Keratinocyte (primary cell): ENCODE results near the gene MYB. TPM values are rescaled to one million over a fixed set of nuclear protein-coding genes. Genes with fewer than 3 reads are reported as not detected.

Source experiments
- DNase-seq: peaks from one replicate; pipeline ENCODE4 v3.0.0-alpha.2; 2011; ENCODE audit warnings: low read depth, missing footprints, low spot score
- FAIRE-seq: peaks from 2 replicates; lab custom pipeline; 2011; peaks lifted over from hg19 to GRCh38; lab: Jason Lieb, UNC
- H2AFZ ChIP-seq: 2 replicates; pipeline ENCODE4 v1.6.0; 2012; ENCODE audit warnings: low read length, control low read depth, inconsistent platforms; ENCODE audit not compliant: control insufficient read depth
- H3K27ac ChIP-seq: 2 replicates; pipeline ENCODE4 v1.5.1; 2011; ENCODE audit warnings: low read length; ENCODE audit not compliant: control insufficient read depth, insufficient read depth
- H3K27me3 ChIP-seq: 3 replicates; pipeline ENCODE4 v1.6.0; 2011; ENCODE audit warnings: low read length; ENCODE audit not compliant: control insufficient read depth, insufficient read depth; ENCODE audit errors: extremely low read depth
- H3K36me3 ChIP-seq, 2 experiments: 2 replicates in 1 of 2; 3 replicates in 1 of 2; pipeline ENCODE4 v1.5.1; 2011; ENCODE audit warnings: low read length in 2 of 2, mild to moderate bottlenecking in 1 of 2; ENCODE audit not compliant: control insufficient read depth in 2 of 2, insufficient read depth in 2 of 2; ENCODE audit errors: extremely low read depth in 1 of 2
- H3K4me1 ChIP-seq: 3 replicates; pipeline ENCODE4 v1.5.1; 2011; ENCODE audit warnings: low read length; ENCODE audit not compliant: control insufficient read depth, insufficient read depth; ENCODE audit errors: extremely low read depth
- H3K4me2 ChIP-seq: 3 replicates; pipeline ENCODE4 v1.6.0; 2011; ENCODE audit warnings: low read depth, low read length; ENCODE audit not compliant: control insufficient read depth, insufficient read depth; ENCODE audit errors: extremely low read depth
- H3K4me3 ChIP-seq, 3 experiments: fragments of 200-600 bp in 1 of 3; sonication (generic) in 1 of 3; 2 replicates in 2 of 3; 3 replicates in 1 of 3; pipeline ENCODE4 v1.5.1; 2011 to 2016; ENCODE audit warnings: low read length in 3 of 3, mild to moderate bottlenecking in 3 of 3, control low read depth in 2 of 3, inconsistent platforms in 1 of 3, low read depth in 1 of 3, mixed read lengths in 1 of 3, mixed run types in 1 of 3, moderate library complexity in 1 of 3; ENCODE audit not compliant: control insufficient read depth in 2 of 3, insufficient read depth in 2 of 3; ENCODE audit errors: extremely low read depth in 1 of 3
- H3K79me2 ChIP-seq: 2 replicates; pipeline ENCODE4 v1.6.0; 2012; ENCODE audit warnings: low read length; ENCODE audit not compliant: control insufficient read depth, insufficient read depth
- H3K9ac ChIP-seq: 3 replicates; pipeline ENCODE4 v1.6.0; 2011; ENCODE audit warnings: low read length; ENCODE audit not compliant: control insufficient read depth, insufficient read depth; ENCODE audit errors: extremely low read depth
- H3K9me1 ChIP-seq: 3 replicates; pipeline ENCODE4 v1.6.0; 2011; ENCODE audit warnings: low read length; ENCODE audit not compliant: control insufficient read depth, insufficient read depth; ENCODE audit errors: extremely low read depth
- H3K9me3 ChIP-seq: 2 replicates; pipeline ENCODE4 v1.5.1; 2012; ENCODE audit warnings: low read depth, low read length; ENCODE audit not compliant: control insufficient read depth
- H4K20me1 ChIP-seq: 3 replicates; pipeline ENCODE4 v1.6.0; 2011; ENCODE audit warnings: low read length; ENCODE audit not compliant: control insufficient read depth, insufficient read depth; ENCODE audit errors: extremely low read depth
- CTCF ChIP-seq, 3 experiments: IDR thresholded peaks in 1 of 3; conservative IDR thresholded peaks in 1 of 3; optimal IDR thresholded peaks in 1 of 3; 2 replicates in 2 of 3; 3 replicates in 1 of 3; pipeline versions ENCODE3 to v1.5.1; 2011; ENCODE audit warnings: low read length in 3 of 3, mild to moderate bottlenecking in 3 of 3, moderate library complexity in 2 of 3, control low read depth in 1 of 3, inconsistent platforms in 1 of 3; ENCODE audit not compliant: insufficient read depth in 2 of 3; ENCODE audit errors: extremely low read depth in 1 of 3
- EZH2 ChIP-seq: IDR thresholded peaks from one replicate; pipeline ENCODE4 v1.6.1; 2012; ENCODE audit warnings: inconsistent platforms, mild to moderate bottlenecking, low read length, moderate library complexity
- dilution Hi-C: fragments of 300-500 bp; cut with MboI; formaldehyde crosslinking; loops from one replicate; pipeline ENCODE4 v1.7.0; 2020; ENCODE audit warnings: low sequenced_read_pairs; ENCODE audit not compliant: extremely low pct_ligation_motif_present
- polyA plus RNA-seq, 5 experiments: library from polyadenylated mRNA; depleted of rRNA in 3 of 5; stranded (reverse) in 3 of 5; stranded (forward) in 1 of 5; unstranded in 1 of 5; fragments of >200 nt; gene quantifications; 1 replicate in 1 of 5; 2 replicates in 3 of 5; 3 replicates in 1 of 5; pipeline versions ENCODE4 v1.2.1 to v1.2.3, GENCODE V29; 2011 to 2012; ENCODE audit warnings: missing spikeins in 2 of 5, low read depth in 1 of 5, low replicate concordance in 1 of 5

Gene MYB
- polyA plus RNA-seq, 1 donor (not counting 4 experiments of a cell fraction or from before 2014, with no cell fraction given) = 0.04 TPM

GRCh38 chr6:135186255-135186654 lies 5.1 kb downstream of the MYB start:
- dilution Hi-C loops = no loop called here
- H3K27me3 ChIP-seq = peaks cover 24% of the 10 kb centered on the region
- no peak for FAIRE-seq

GRCh38 chr6:135187372-135187771 lies 6.3 kb downstream of the MYB start:
- no peak overlapping the region for H3K4me3 ChIP-seq
- no peaks in the 10 kb centered on the region for H4K20me1 ChIP-seq
- H3K27me3 ChIP-seq = peaks cover 15% of the 10 kb centered on the region
- no peaks in the 10 kb centered on the region for H3K36me3 ChIP-seq
- no peaks in the 10 kb centered on the region for H3K9me3 ChIP-seq
- no peak overlapping the region for H2AFZ ChIP-seq
- no peaks in the 10 kb centered on the region for H3K9me1 ChIP-seq
- no peak for DNase-seq
- no peaks in the 10 kb centered on the region for H3K79me2 ChIP-seq
- no peak for TF ChIP-seq CTCF (optimal IDR thresholded peaks at IDR 0.05 in 1 of 3, IDR thresholded peaks at IDR 0.05 in 1 of 3, conservative IDR thresholded peaks at IDR 0.05 in 1 of 3; ENCODE audit: extremely low read depth in 1 of 3, insufficient read depth in 2 of 3, low read length in 3 of 3)
- no peak for TF ChIP-seq EZH2
- no peak overlapping the region for H3K27ac ChIP-seq
- no peak overlapping the region for H3K4me2 ChIP-seq
- H3K4me1 ChIP-seq = peaks cover 3% of the 10 kb centered on the region
- H3K9ac ChIP-seq = no peak overlapping the region
- FAIRE-seq = no peak
- dilution Hi-C loops = no loop called here

More at GRCh38 chr6:135186255-135186654, 5.1 kb downstream of the MYB start:
- Histone ChIP-seq H3K9me1 (no peaks in the 10 kb centered on the region), H3K9ac (no peak overlapping the region), H3K4me3 (no peak overlapping the region), H2AFZ (no peak overlapping the region), H4K20me1 (no peaks in the 10 kb centered on the region), H3K79me2 (no peaks in the 10 kb centered on the region), H3K36me3 (no peaks in the 10 kb centered on the region), H3K4me1 (peaks cover 11% of the 10 kb centered on the region), H3K4me2 (no peak overlapping the region), H3K9me3 (no peaks in the 10 kb centered on the region), H3K27ac (no peak overlapping the region)
- no peak for DNase-seq
- TF ChIP-seq CTCF (optimal IDR thresholded peaks at IDR 0.05 in 1 of 3, IDR thresholded peaks at IDR 0.05 in 1 of 3, conservative IDR thresholded peaks at IDR 0.05 in 1 of 3; ENCODE audit: extremely low read depth in 1 of 3, insufficient read depth in 2 of 3, low read length in 3 of 3) = no peak
- no peak for TF ChIP-seq EZH2
